ENCODE results near the gene VWA3A.

- TF ChIP-seq, protein P1, sequence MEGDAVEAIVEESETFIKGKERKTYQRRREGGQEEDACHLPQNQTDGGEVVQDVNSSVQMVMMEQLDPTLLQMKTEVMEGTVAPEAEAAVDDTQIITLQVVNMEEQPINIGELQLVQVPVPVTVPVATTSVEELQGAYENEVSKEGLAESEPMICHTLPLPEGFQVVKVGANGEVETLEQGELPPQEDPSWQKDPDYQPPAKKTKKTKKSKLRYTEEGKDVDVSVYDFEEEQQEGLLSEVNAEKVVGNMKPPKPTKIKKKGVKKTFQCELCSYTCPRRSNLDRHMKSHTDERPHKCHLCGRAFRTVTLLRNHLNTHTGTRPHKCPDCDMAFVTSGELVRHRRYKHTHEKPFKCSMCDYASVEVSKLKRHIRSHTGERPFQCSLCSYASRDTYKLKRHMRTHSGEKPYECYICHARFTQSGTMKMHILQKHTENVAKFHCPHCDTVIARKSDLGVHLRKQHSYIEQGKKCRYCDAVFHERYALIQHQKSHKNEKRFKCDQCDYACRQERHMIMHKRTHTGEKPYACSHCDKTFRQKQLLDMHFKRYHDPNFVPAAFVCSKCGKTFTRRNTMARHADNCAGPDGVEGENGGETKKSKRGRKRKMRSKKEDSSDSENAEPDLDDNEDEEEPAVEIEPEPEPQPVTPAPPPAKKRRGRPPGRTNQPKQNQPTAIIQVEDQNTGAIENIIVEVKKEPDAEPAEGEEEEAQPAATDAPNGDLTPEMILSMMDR (IDR thresholded peaks at IDR 0.05 in 2 of 3, conservative IDR thresholded peaks at IDR 0.05 in 1 of 3; ENCODE audit: borderline replicate concordance in 1 of 3, insufficient read depth in 1 of 3, low read depth in 2 of 3, low read length in 2 of 3) = peak in 1 of 3 experiments; percentile 18; a peak in 1 of 6 replicates
- no peak for TF ChIP-seq SIN3A (IDR thresholded peaks at IDR 0.05; ENCODE audit: low read depth)
- TF ChIP-seq, protein P2, sequence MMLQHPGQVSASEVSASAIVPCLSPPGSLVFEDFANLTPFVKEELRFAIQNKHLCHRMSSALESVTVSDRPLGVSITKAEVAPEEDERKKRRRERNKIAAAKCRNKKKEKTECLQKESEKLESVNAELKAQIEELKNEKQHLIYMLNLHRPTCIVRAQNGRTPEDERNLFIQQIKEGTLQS (IDR thresholded peaks at IDR 0.05) = no peak
- no peak for TF ChIP-seq YY1 (IDR thresholded peaks at IDR 0.05; ENCODE audit: extremely low read depth, insufficient replicate concordance, low read depth, low read length)
- no peak for TF ChIP-seq EZH2 (IDR thresholded peaks at IDR 0.05)
- TF ChIP-seq TCF7L2 (IDR thresholded peaks at IDR 0.05; ENCODE audit: borderline replicate concordance, extremely low read depth, insufficient read depth, insufficient read length) = no peak
Measured at GRCh38 chr16:22120440-22120839, 28.1 kb downstream of the VWA3A start.

All from HCT116 (cell line).